ENCODE data around the gene TM9SF1. TPM values are rescaled to one million over a fixed set of nuclear protein-coding genes. Genes with fewer than 3 reads are reported as not detected.

The TM9SF1 gene
- total and polyA plus RNA-seq, 9 of the 15 experiments (the other 6 are each of a cell fraction or from before 2014, with no cell fraction given): 5.3 to 20.3 (median 11.8) TPM

DNA sequence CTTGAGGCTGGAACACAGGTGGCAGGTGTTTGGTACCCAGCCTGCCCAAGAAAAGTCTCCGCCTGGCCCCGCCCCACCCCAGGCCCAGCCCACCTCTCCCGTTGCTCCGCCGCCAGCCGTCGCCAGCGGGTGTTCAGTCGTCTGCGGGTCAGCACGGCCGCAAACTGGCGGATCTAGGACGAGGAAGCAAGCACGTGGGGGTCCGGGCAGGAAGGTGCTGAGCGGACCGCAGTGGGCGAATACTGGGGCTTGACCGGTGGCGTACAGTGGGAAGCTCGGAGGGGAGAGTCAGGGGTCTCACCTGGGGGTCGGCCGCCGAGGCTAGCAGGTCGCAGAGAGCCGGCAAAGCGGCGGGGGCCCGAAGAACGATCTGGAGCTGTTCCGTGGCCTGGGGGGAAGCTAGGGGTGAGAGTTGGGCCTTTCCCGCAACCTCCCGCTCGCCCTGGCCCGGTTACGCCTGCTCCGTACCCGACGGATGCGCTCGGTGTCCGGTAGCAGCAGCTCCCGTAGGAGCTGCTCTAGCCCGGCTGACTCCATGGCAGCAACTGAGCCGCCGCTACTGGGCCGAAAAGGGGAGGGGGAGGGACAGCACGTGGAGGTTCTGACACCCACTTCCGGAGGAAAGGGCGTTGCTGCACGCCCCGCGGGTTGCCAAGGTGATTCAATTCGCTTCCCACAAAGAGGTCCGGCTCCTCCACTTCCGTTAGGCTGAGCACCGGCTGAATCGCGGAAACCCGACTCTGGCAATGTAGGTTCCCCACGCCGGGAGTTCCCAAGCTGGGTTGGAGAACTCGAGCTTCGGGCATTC lies 6.8 kb downstream of the TM9SF1 start, which contains the start of gene IPO4 (continued):
- TF ChIP-seq, protein P1, sequence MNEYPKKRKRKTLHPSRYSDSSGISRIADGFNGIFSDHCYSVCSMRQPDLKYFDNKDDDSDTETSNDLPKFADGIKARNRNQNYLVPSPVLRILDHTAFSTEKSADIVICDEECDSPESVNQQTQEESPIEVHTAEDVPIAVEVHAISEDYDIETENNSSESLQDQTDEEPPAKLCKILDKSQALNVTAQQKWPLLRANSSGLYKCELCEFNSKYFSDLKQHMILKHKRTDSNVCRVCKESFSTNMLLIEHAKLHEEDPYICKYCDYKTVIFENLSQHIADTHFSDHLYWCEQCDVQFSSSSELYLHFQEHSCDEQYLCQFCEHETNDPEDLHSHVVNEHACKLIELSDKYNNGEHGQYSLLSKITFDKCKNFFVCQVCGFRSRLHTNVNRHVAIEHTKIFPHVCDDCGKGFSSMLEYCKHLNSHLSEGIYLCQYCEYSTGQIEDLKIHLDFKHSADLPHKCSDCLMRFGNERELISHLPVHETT (CRISPR knock-in tag; conservative IDR thresholded peaks at IDR 0.05 in 1 of 2, IDR thresholded peaks at IDR 0.05 in 1 of 2): 0 out of 4 replicates have a peak, but pooled peaks of 1 of the 2 experiments have one; percentile 16
- TF ChIP-seq JUND (IDR thresholded peaks at IDR 0.05; ENCODE audit: borderline replicate concordance, low read depth, low read length) (peak; percentile 80), JUND (tag; IDR thresholded peaks at IDR 0.05; ENCODE audit: borderline replicate concordance, low read depth, low read length) (no peak; the same call in 2 of the 3 replicates), SREBF1 (IDR thresholded peaks at IDR 0.05; ENCODE audit: borderline replicate concordance, low read depth, low read length) (no peak), MYBL2 (IDR thresholded peaks at IDR 0.05; ENCODE audit: low read depth) (no peak), MYBL2 (CRISPR knock-in tag; IDR thresholded peaks at IDR 0.05; ENCODE audit: borderline replicate concordance) (no peak), ZBTB7A (IDR thresholded peaks at IDR 0.05; ENCODE audit: borderline replicate concordance, control insufficient read depth, low read depth, low read length) (no peak), EWSR1 (IDR thresholded peaks at IDR 0.05; ENCODE audit: borderline replicate concordance, low read depth, partially characterized antibody) (no peak), ZKSCAN1 (IDR thresholded peaks at IDR 0.05; ENCODE audit: low read depth, low read length) (0 out of 2 replicates have a peak, but pooled peaks have one; percentile 29), BACH1 (tag; IDR thresholded peaks at IDR 0.05) (no peak), ZNF644 (tag; IDR thresholded peaks at IDR 0.05; ENCODE audit: low read depth) (no peak), MYC (IDR thresholded peaks at IDR 0.05; ENCODE audit: low read depth, low read length) (peak; percentile 98), MYC (CRISPR knock-in tag; IDR thresholded peaks at IDR 0.05; ENCODE audit: borderline replicate concordance, low read depth) (peak; percentile 92), FOXJ2 (tag; IDR thresholded peaks at IDR 0.05) (no peak)
